Hematopoietic multipotent progenitor cell treated with erythropoietin and hydrocortisone succinate and interleukin-3 and kit ligand, for 8 days (in vitro differentiated cells): ENCODE measurements around the gene PDE5A.
A peak's percentile ranks its signal among the peaks of the same experiment; 100 is the strongest.
"Not testable (repeated sequence)": the region's sequence is repeated elsewhere in the genome, so short reads cannot be mapped to it uniquely, and the experiment has no call there.

Experiments
- DNase-seq: peaks from one replicate; pipeline ENCODE4 v3.0.0-alpha.2; 2015

Gene PDE5A

DNA sequence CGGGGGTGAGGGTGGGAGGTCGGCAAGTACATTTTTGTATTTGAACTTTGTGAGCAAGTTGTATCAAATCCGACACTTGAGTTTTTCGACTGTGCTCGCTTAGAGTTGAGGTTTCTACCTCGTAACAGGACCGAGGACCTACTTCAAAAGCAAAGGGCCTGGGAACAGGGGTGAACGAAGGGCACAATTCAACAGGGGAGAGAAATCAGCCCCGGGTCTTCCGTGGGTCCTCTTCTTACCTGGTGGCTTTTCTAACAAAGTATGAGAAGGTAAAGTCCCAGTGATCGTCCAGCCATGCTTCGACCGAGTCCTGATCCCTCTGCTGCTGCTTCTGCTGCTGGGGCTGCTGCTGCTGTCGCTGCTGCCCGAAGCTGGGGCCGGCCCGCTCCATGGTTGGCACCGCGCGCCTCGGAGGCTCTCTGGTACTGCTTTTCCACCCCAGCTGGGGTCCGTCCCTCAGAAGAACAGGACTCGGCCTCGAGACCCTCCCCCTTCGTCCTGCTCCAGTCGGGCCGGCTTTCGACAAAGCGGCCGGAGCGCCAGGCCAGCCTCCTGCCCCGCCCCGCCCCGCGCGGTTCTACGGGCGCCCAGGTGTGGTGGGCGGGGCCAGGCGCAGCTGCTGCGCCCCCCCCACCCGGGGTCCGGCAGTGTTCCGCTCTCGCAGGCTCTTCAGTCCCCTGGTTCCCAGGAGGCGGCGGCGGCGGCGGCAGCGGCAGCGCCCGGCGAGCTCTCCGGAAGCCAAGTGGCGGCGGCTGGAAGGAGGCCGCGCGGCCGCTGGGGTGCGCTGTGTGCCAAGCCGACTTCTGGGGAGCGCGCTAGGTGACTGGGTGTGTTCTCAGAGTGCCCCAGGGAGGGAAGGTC is at the start of gene PDE5A:
PDE5A (minus strand) TSS at position 524 of the 861 bp plus-strand sequence; CDS start at position 391, 133 bp downstream.
- peak; percentile 64 for DNase-seq

DNA sequence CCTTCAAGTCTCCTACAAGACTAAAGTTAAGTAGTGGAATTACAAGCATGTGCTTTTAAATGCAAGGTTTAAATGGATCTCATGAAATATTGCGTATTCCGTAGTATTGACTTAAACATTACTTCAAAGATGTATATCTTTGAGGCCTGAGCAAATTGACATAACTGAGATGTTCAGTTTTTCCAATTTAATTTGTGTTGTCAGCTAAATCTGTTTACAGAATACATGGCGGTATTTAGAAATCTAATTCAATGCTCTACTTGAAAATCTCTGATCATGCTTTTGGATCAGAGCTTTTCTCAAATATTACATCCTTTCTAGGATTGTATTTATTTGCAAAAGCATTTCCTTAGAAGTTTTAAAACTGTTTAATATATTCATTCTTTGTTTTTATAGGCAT is 47.5 kb upstream of the PDE5A start:
- DNase-seq: no peak

DNA sequence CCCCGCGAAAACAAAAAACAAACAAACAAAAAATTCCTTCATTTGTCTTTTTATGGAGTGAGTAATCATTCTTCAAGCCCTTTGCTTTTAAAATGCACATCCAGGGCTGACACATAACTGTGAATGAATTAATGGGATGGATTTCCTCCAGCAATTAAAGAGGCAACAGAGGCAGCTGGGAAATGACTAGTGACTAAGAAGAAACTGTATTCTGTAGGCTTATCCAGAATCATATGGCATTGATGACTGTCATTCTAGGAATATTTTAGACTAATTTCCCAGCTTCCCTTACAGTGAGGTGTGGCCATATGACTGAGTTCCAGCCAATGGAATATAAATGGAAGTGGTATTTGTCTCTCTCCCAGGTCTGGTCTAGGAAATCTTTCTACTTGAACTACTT is 46.8 kb upstream of the PDE5A start:
- DNase-seq: no peak

DNA sequence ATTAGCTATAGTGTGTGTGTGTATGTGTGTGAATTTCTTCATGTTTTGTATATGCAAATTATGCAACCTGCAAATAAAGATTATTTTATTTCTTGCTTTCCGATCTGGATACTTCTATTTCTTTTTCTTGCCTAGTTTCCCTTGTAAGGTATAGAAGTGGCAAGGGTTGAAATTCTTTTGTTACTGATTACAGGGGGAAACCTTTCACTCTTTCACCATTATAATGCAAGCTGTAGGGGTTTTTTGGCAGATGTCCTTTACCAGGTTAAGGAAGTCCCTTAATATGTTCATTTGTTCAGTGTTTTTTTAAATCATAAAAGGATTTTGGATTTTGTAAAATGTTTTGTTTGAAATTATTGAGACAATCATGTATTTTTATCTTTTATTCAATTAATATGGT is 44.3 kb upstream of the PDE5A start:
- DNase-seq: no peak

DNA sequence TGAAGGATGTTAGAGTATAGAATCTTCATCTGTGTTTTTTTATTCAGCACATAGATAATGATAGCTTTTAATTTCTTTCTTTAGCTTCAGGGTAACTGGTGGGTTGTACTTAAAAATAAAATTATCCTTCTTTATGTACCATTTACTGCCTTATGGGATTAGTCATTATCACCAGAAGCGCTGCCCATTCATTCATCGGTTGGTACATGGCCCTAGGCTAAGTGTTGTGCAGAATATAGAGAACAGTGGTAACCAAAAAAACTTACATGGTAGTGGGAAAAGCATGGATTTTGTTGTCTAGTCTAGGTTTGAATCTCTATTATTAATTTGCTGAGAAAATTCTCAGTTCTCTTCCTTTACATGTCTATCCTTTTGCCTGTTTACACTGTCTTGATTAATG is 43.5 kb upstream of the PDE5A start:
- DNase-seq: no peak

DNA sequence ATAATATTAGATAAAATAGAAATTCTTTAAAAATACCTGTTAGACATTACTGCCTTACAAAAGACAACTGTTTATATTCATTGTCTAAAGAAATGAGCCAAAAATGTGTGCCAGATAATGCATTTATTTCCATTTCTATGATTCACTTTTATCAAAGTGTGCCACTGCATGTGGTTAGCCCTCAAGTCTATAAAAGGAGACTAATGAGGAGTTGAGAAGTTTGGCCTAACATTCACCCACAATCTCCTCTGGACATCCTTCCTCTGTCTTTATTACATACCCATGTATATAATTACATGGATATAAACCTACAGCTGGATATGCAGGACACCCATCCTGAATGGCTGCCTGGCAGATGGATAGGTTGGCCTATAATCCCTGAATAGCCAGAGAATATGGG is 42.6 kb upstream of the PDE5A start:
- peak; percentile 9 for DNase-seq

DNA sequence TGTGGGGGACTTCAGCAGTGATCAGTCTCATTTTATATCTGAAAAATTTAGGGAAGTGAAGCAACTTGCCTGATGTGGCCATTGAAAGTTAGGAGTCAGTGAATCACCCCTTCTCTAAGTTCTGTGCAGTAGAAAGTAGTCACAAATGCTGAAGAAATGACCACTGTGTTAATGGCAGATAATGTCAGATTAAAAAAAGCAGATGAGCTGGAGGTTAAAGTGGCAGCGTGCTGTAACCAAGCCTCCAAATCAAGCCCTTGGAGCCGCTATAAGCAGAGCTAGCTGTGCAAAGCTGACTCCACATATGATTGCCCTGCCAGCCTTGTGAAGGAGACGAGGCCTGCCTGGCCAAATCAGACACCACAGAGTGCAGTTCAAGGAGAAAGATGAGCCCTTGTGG is 39.2 kb upstream of the PDE5A start:
- DNase-seq: no peak

DNA sequence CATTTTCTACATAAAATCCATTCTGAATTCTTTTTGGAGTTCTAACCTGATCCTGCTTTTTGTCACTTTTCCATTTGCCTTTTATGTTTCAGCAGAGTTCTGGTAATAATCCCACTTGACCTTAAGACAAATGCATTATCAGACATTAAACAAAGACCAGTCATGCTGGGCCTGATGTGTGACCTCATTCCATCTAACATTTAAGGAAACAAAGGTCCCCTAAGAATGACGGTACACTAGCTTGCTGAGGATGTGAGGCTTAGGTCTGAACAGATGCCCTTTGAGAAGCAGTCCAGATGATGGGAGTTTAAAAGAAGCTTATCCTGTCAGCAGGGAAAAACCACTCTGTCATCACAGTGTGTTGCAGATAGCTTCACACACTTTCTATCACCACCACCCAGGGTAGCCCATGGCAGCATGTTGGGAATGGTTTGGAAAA is 38.1 kb upstream of the PDE5A start:
- peak; percentile 9 for DNase-seq

DNA sequence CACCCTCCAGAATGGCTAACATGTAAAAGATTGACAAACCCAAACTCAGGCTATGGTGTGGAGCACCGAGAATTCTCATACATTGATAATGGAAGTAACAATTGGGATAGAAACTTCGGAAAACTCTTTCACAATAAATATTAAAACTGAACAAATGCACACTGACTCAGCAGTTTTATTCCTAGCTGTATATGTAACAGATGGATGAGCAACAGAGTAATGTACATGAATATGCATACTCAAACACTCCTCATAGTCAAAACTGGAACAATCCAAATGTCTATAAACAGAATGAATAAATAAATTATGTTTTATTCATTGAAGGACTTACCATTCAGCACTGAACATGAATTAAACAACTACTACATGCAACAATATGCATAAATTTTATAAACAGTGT is 37.1 kb upstream of the PDE5A start:
- no peak for DNase-seq

DNA sequence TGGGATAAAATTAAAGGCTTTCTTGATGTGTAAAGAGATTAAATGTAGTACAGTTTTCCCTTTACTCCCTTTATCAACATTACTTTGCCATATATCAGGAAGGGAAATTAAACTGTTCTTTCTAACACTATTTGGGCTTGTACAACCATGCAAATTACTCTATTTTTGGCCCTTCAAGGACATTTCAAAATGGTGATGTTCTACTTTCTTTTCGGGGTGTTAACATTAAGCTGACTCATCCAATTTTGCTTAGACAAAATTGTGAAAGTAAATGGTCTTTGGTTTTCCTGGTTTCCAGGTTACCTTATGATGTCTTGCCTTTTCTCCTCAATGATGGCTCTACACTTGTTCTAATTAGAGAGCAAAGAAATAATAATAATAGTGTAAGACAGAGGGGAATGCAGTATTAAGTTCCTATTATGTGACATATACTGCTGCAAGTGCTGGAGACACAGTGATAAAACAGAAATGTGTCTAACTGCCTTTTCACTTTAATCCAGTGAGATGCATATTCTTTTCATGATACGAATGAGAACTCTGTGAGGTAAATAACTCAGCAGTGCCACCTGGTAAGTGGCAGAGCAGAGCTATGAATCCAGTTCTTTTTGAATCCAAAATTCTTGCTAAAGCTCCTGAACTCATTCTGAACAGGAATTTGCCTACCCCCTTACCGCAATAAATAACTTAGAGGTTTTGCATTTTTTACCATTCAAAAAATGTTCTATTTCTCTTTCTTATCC is 35.7 kb upstream of the PDE5A start:
- DNase-seq: no peak

DNA sequence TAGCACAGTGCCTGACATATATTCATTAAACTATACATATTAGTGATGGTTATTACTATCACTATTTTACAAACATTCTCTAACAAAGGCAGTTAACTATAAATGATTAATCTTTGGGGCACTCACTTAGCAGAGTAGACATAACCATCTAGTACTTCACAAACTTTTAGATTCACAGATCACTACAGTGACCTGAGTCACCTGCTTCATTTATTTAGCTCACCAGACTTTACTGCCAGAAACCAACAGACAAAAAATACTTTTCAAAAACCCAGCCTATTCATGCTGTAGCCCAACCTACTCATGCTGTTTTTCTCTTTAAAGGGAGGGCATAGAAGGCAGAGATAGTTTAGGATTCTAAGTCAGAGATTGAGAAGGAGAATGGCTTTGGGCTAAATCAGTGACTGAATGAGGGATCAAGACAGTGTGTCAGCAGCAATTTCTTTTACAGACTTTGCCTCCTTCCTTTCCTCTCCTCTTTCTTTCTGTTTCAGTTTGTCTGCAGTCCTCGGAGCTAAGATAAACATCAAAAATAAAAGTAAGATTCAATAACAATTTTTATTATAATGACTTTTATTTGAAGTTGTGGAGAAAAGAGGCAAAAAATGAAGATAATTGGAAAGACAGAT is 34.7 kb upstream of the PDE5A start:
- DNase-seq: no peak

DNA sequence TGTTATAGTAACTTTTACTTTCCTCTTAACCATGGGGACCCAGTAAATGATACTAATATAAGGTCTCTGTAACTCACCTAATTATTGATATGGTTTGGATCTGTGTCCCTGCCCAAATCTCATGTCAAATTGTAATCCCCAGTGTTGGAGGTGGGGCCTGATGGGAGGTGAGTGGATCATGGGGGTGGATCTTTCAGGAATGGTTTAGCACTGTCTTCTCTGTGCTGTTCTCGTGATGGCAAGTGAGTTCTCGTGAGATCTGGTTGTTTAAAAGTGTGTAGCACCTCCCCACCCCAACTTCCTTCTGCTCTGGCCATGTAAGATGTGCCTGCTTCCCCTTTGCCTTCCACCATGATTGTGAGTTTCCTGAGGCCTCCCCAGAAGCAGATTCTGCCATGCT is 34.0 kb upstream of the PDE5A start:
- DNase-seq: not testable (repeated sequence)

DNA sequence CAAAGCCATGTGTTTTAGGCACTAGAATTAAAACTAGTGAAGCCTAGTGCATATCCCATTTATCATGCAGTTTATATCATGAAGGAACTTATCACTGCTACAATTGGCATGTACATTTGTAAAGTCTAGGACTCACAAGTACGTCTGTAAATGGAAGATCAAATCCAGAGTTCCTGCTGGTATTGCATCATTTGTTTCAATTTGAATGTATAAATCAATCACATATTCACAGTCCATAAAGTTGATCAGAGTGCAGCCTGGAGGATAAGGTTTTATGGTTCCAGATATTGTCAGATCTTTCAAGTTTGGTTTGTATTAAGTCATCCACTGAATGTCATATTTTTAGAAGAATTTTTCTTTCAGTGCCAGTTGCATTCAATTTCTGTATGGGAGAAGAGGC is 32.6 kb upstream of the PDE5A start:
- no peak for DNase-seq

DNA sequence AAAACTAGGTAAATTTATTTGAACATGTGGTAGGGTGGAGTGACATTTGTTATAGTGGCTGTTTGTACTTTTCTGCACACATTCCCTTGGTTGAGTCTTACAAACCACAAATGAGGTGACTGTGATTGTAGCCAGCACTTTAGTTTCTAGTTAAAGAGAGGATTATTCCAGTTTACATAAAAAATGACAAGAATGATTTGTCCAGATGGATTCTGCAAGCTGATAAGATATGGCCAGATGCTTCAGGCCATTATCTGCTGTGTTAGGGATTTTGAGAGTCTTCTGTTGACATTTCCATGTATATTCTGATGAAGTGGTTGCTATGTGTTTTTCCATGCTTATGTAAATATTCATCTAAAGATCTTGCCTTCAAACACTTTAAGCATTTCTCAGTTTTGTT is 31.0 kb upstream of the PDE5A start:
- DNase-seq: no peak

DNA sequence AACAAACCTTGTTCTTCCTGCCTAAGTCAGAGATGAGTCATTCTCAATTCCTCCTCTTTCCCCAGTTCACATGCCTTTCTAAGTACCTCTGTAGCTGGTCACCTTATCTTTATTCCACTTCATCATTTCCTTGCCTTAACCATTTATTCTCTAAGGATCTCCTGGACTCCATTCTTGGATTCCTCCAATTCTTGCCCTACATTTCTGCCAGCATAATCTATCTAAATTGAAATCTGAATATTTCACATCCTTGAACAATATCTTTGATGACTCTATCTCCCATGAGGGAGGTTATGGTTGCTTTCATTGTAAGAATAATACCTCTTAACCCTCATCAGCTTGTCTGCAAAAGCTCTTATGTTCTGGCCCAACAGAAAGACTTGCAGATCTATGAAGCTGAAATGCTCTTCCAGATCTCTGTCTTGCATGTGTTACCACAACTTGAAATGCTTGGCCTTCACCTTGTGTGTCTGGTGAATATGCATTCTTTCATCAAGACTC is 28.6 kb upstream of the PDE5A start:
- no peak for DNase-seq

DNA sequence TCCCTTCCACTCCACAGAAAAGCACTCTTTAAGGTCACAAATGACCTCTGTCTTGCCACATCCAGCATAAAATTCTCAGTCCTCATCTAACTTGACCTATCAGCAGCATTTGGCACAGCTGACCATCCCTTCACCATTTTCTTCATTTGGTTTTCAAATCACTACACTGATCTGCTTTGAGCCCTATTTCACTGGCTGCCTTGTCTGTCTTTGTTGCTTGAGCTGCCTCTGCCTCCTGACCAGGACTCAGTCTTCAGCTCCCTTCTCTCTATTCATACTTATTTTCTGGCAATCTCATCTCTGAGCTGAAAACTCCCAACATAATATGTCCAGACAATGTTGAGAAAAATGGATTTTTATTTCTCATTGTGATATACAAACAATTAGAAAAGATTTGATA is 27.7 kb upstream of the PDE5A start:
- no peak for DNase-seq

DNA sequence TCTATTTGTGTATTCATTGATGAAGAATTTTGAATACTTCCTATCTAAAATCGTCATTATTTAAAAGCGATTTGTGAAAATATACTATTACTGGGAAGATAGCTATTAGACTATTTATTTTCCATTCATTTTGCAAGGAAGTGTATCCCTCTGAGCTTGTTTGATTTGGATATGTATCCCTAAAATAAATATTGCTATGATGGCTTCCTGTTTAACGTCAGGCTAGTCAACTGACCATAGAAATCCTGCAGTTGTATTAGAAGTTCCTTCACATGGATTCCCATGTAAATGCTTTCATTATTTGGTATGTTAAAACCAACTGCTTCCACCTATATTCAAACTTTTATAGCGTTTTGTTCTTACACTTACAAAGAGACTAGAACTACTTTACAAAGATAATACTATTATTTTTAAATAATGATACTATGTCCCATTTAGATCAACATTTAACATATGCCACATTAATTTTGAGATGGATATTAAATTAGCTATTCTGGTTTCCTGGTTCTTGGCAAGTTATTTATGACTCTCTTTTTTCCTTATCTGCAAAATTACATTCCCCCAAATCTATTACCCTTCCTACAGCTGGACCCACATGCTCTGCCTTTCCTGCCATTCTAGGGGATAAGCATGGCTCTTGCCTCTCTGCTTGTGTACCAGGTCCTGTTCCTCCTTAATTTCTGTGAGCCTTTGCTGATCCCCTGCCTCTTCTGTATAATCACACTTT is 26.7 kb upstream of the PDE5A start:
- DNase-seq: no peak

DNA sequence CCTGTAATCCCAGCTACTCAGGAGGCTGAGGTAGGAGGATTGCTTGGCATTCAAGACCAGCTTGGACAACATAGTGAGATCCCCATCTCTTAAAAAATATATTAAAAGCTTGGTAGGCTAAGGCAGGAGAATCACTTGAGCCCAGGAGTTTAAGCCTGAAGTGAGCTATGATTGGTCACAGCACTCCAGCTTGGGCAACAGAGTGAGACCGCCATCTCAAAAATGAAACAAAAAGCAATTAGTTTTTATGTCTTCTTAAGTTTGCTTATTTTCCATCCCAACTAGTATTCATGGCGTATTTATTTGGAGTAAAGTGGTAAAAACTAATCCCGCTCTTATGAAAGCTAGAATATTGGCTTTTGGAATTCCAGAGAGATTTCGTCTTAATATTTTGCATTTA is 25.4 kb upstream of the PDE5A start:
- DNase-seq: no peak

DNA sequence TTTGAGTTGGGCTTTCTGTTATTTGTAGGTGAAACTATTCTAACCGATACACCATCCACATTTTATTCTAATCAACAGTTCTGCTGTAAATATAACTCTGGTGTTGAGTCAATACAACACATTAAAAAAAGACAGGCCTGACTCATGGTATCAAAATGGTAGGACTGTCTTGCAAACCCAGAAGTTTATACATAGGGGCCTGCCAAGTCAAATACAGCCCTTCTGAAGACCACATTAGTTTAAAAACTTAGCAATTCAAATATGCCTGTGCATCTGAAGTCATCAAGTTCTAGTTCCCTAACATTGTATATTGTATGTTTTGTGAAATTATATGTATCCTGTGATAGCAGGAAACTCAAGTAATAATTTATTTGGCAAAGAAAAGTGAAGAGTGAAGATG is 24.4 kb upstream of the PDE5A start:
- DNase-seq: no peak

DNA sequence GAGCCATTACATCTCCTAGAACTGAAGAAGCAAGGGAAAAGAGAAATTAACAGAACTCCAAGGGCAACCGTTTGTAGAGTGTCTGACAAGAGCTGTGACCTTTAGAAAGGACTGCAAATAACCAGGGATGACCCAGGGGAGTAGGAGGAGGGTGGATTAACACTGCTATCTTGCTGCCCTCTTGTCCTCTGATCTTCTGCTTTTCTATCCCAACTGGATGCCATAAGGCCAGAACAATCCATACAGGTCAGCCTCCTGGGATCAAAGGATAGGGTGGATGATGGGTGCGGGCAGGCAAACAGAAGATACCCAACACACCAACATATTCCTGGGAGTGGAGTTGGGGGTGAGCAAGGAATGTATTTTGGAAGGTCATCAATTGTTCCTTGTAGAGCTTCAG is 19.8 kb upstream of the PDE5A start:
- no peak for DNase-seq

DNA sequence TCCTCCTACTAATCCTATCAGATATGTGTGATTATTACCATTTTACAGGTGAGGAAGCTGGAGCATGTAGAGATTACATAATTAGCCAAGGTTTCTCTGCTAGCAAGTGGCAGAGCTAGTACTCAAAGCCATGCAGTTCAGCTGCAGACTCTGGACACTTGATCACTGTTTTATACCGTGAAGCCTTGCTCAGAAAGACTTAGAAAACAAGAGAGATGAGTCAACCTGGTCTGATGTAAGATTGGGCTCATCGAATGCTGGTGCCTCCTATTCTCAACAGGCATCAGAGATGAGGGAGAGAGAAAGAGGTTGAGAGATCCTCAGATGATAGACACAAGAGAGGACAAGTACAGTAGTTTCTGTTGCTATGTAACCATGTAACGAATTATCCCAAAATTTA is 19.0 kb upstream of the PDE5A start:
- no peak for DNase-seq

DNA sequence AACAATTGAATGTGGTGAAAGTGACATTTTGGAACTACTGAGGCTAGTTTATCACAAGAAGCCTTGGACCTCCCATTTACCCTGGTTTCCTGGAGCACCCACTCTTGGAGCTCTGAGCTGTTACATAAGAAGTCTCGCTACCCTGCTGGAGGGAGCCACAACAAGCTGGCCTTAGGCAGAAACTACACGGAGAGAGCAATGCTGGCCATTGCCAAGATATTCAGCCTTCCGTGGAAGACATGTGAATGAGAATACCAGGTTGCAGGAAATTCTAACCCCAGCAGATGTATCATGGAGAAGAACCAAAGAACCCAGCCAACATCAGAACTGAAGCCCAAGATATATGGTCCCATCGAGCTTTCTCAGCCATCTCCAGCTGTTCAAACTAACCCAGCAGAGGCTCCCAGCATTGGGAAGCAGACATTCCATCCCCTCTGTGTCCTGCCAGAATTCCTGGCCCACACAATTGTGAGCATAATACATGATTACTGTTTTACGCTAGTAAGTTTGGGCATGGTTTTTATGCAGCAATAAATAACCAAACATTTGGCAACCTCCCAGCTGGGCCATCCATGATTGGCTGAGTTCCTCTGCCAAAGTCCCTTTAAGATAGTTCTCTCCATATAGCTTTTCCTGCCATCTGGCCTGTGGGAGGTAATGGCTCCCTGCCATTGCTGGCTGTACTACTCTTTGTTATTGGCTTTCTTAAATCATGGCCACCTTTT is 17.9 kb upstream of the PDE5A start:
- DNase-seq: no peak
